A673 (cell line): ENCODE data around the gene CARM1. TPM values are rescaled to one million over a fixed set of nuclear protein-coding genes. Genes with fewer than 3 reads are reported as not detected.

ENCODE experiments used
- BruUV-seq: library from RNA; stranded (reverse); fragments of 400-500 nt; replicated peaks from 2 replicates; lab custom pipeline; 2021; lab: Mats Ljungman, UMichigan
- CTCF ChIA-PET: fragments of 300-600 bp; sonication (Branson Sonifier 250); formaldehyde crosslinking; loops from one replicate; lab custom pipeline; 2022; ENCODE audit warnings: antibody characterized with exemption; lab: Charles Lee
- POLR2A ChIA-PET: fragments of 300-600 bp; sonication (Branson Sonifier 250); formaldehyde crosslinking; loops from one replicate; lab custom pipeline; 2022; ENCODE audit warnings: antibody characterized with exemption; ENCODE audit not compliant: low non-redundant PET; lab: Charles Lee
- DNase-seq: peaks from one replicate; pipeline ENCODE4 v3.0.0-alpha.2; 2015; ENCODE audit warnings: low spot score
- H3K27ac ChIP-seq: fragments of 200-600 bp; sonication (generic); 2 replicates; pipeline ENCODE4 v1.5.1; 2016; ENCODE audit warnings: mixed run types, low read depth, mild to moderate bottlenecking, mixed read lengths, antibody characterized with exemption, low read length; ENCODE audit not compliant: poor library complexity, severe bottlenecking
- H3K27me3 ChIP-seq: fragments of 200-600 bp; sonication (generic); replicated peaks from 2 replicates; pipeline ENCODE4 v1.6.1; 2017; ENCODE audit warnings: mixed run types, low read depth, mild to moderate bottlenecking, mixed read lengths, antibody characterized with exemption, low read length; ENCODE audit not compliant: insufficient read depth, poor library complexity
- H3K36me3 ChIP-seq: fragments of 200-600 bp; sonication (generic); 2 replicates; pipeline ENCODE4 v1.6.1; 2016; ENCODE audit warnings: mixed run types, mild to moderate bottlenecking, mixed read lengths, antibody characterized with exemption, low read length; ENCODE audit not compliant: insufficient read depth, poor library complexity, severe bottlenecking
- H3K4me1 ChIP-seq: fragments of 200-600 bp; sonication (generic); 2 replicates; pipeline ENCODE4 v1.6.1; 2017; ENCODE audit warnings: mixed run types, mild to moderate bottlenecking, mixed read lengths, antibody characterized with exemption, low read length; ENCODE audit not compliant: insufficient read depth, poor library complexity, severe bottlenecking
- H3K4me3 ChIP-seq: fragments of 200-600 bp; sonication (generic); 2 replicates; pipeline ENCODE4 v1.5.1; 2016; ENCODE audit warnings: low read depth, mixed run types, mild to moderate bottlenecking, mixed read lengths, low read length; ENCODE audit not compliant: poor library complexity, severe bottlenecking
- H3K9me3 ChIP-seq: fragments of 200-600 bp; sonication (generic); 2 replicates; pipeline ENCODE4 v1.6.1; 2016; ENCODE audit warnings: mixed run types, low read depth, mild to moderate bottlenecking, mixed read lengths, antibody characterized with exemption, low read length; ENCODE audit not compliant: poor library complexity, severe bottlenecking
- CTCF ChIP-seq: fragments of 300-800, 200-600 bp; sonication (generic); conservative IDR thresholded peaks from 2 replicates; pipeline ENCODE4 v1.5.1; 2017; ENCODE audit warnings: low read depth, mild to moderate bottlenecking, antibody characterized with exemption, low read length, moderate library complexity, mixed read lengths
- EZH2 ChIP-seq: fragments of 200-600 bp; sonication (generic); IDR thresholded peaks from 2 replicates; pipeline ENCODE4 v1.6.1; 2017; ENCODE audit warnings: borderline replicate concordance, low read depth, mild to moderate bottlenecking, mixed read lengths, antibody characterized with exemption, low read length; ENCODE audit not compliant: poor library complexity, severe bottlenecking
- intact Hi-C: fragments of 100-400 bp; cut with micrococcal nuclease; formaldehyde crosslinking; loops from one replicate; pipeline ENCODE4 v1.10.0; 2022; ENCODE audit not compliant: unreplicated experiment
- total RNA-seq: library from RNA; stranded (reverse); gene quantifications from 2 replicates; pipeline ENCODE4 v1.2.3, GENCODE V29; 2021

The CARM1 gene
- total RNA-seq, 1 experiment from 2014 or later: 78.7 TPM

GRCh38 chr19:10960314-10961072 lies 89.1 kb downstream of the CARM1 start, which contains the start of gene SMARCA4:
SMARCA4 (plus strand) TSS chr19:10961030; CDS start chr19:10984152, 23,122 bp downstream.
- intact Hi-C loops: no loop called here
- POLR2A ChIA-PET: no interaction called here
- CTCF ChIA-PET: no interaction called here
- H3K4me3 ChIP-seq: peak within 1 kb of the TSS; percentile 100
- H3K9me3 ChIP-seq: no peaks in the 10 kb centered on the region
- no peaks in the 10 kb centered on the region for H3K27me3 ChIP-seq
- TF ChIP-seq CTCF (no peak), EZH2 (no peak)
- H3K36me3 ChIP-seq: peaks cover 6% of the 10 kb centered on the region
- BruUV-seq: TSS peak; percentile 96
- H3K27ac ChIP-seq: peak within 1 kb of the TSS; percentile 95
- peak; percentile 98 for DNase-seq
- peaks cover 3% of the 10 kb centered on the region for H3K4me1 ChIP-seq

GRCh38 chr19:10961073-10961860 lies 89.9 kb downstream of the CARM1 start:
- H3K9me3 ChIP-seq: no peaks in the 10 kb centered on the region
- ChIA-PET POLR2A (no interaction called here), CTCF (no interaction called here)
- H3K36me3 ChIP-seq: peaks cover 6% of the 10 kb centered on the region
- peaks cover 3% of the 10 kb centered on the region for H3K4me1 ChIP-seq
- H3K4me3 ChIP-seq: peak overlapping the region; percentile 100
- DNase-seq: peak; percentile 39
- no peaks in the 10 kb centered on the region for H3K27me3 ChIP-seq
- peak overlapping the region; percentile 95 for H3K27ac ChIP-seq
- TF ChIP-seq CTCF: no peak
- no peak for TF ChIP-seq EZH2
- intact Hi-C loops: no loop called here
- no TSS peak for BruUV-seq

GRCh38 chr19:10962863-10963262 lies 91.5 kb downstream of the CARM1 start:
- H3K27ac ChIP-seq: peak overlapping the region; percentile 23
- H3K27me3 ChIP-seq: no peaks in the 10 kb centered on the region
- H3K4me3 ChIP-seq: peak overlapping the region; percentile 100
- POLR2A ChIA-PET: no interaction called here
- H3K36me3 ChIP-seq: peaks cover 6% of the 10 kb centered on the region
- no peak for DNase-seq
- peaks cover 3% of the 10 kb centered on the region for H3K4me1 ChIP-seq
- CTCF ChIA-PET: no interaction called here
- H3K9me3 ChIP-seq: no peaks in the 10 kb centered on the region
- no peak for TF ChIP-seq CTCF
- no peak for TF ChIP-seq EZH2
- intact Hi-C loops: no loop called here
- BruUV-seq: no TSS peak
